ENCODE data around the gene TRIP12.
A peak's percentile ranks its signal among the peaks of the same experiment; 100 is the strongest.

Gene TRIP12

GRCh38 chr2:229874647-229875046, 47.2 kb downstream of the TRIP12 start:
- no peak overlapping the region for H2AFZ ChIP-seq (ENCODE audit: low read depth, low read length)
- no peaks in the 10 kb centered on the region for H3K9me3 ChIP-seq (ENCODE audit: insufficient read depth, low read length)
- H3K27ac ChIP-seq (ENCODE audit: low read length) = no peak overlapping the region
- no peak overlapping the region for H3K4me2 ChIP-seq (ENCODE audit: low read length)
- no peaks in the 10 kb centered on the region for H3K27me3 ChIP-seq (ENCODE audit: low read depth, low read length)
- H4K20me1 ChIP-seq (ENCODE audit: insufficient read depth, low read length) = peaks cover 24% of the 10 kb centered on the region
- H3K36me3 ChIP-seq (replicated peaks; ENCODE audit: low read depth, low read length) = peaks cover 6% of the 10 kb centered on the region
- peaks cover 18% of the 10 kb centered on the region for H3K4me1 ChIP-seq (ENCODE audit: low read length)
- TF ChIP-seq CTCF (IDR thresholded peaks at IDR 0.05; ENCODE audit: low read depth, low read length) = no peak
- no peak for TF ChIP-seq EZH2phosphoT487 (IDR thresholded peaks at IDR 0.05; ENCODE audit: low read depth)
- no peak overlapping the region for H3K9ac ChIP-seq (ENCODE audit: low read length)
- H3K79me2 ChIP-seq (ENCODE audit: low read length) = peaks cover 16% of the 10 kb centered on the region
- H3K4me3 ChIP-seq (ENCODE audit: low read length) = no peak overlapping the region

GRCh38 chr2:229873123-229873581, 48.7 kb downstream of the TRIP12 start:
- no peaks in the 10 kb centered on the region for H3K27me3 ChIP-seq (ENCODE audit: low read depth, low read length)
- H3K79me2 ChIP-seq (ENCODE audit: low read length) = peaks cover 16% of the 10 kb centered on the region
- H3K4me3 ChIP-seq (ENCODE audit: low read length) = peak overlapping the region; percentile 24; the same call in 1 of the 2 replicates
- H3K4me2 ChIP-seq (ENCODE audit: low read length) = peak overlapping the region; percentile 71
- no peak overlapping the region for H3K27ac ChIP-seq (ENCODE audit: low read length)
- H4K20me1 ChIP-seq (ENCODE audit: insufficient read depth, low read length) = peaks cover 28% of the 10 kb centered on the region
- H3K9me3 ChIP-seq (ENCODE audit: insufficient read depth, low read length) = no peaks in the 10 kb centered on the region
- H3K36me3 ChIP-seq (replicated peaks; ENCODE audit: low read depth, low read length) = peaks cover 6% of the 10 kb centered on the region
- no peak for TF ChIP-seq EZH2phosphoT487 (IDR thresholded peaks at IDR 0.05; ENCODE audit: low read depth)
- no peak for TF ChIP-seq CTCF (IDR thresholded peaks at IDR 0.05; ENCODE audit: low read depth, low read length)
- peaks cover 18% of the 10 kb centered on the region for H3K4me1 ChIP-seq (ENCODE audit: low read length)
- no peak overlapping the region for H2AFZ ChIP-seq (ENCODE audit: low read depth, low read length)
- no peak overlapping the region for H3K9ac ChIP-seq (ENCODE audit: low read length)

GRCh38 chr2:229870903-229871656, 50.7 kb downstream of the TRIP12 start:
- Histone ChIP-seq H3K27ac (ENCODE audit: low read length) (no peak overlapping the region), H3K4me3 (ENCODE audit: low read length) (no peak overlapping the region), H2AFZ (ENCODE audit: low read depth, low read length) (no peak overlapping the region), H3K4me1 (ENCODE audit: low read length) (peaks cover 18% of the 10 kb centered on the region), H4K20me1 (ENCODE audit: insufficient read depth, low read length) (peaks cover 32% of the 10 kb centered on the region), H3K27me3 (ENCODE audit: low read depth, low read length) (no peaks in the 10 kb centered on the region), H3K79me2 (ENCODE audit: low read length) (peaks cover 22% of the 10 kb centered on the region), H3K9ac (ENCODE audit: low read length) (no peak overlapping the region), H3K36me3 (replicated peaks; ENCODE audit: low read depth, low read length) (peaks cover 6% of the 10 kb centered on the region), H3K4me2 (ENCODE audit: low read length) (no peak overlapping the region), H3K9me3 (ENCODE audit: insufficient read depth, low read length) (no peaks in the 10 kb centered on the region)
- no peak for TF ChIP-seq EZH2phosphoT487 (IDR thresholded peaks at IDR 0.05; ENCODE audit: low read depth)
- TF ChIP-seq CTCF (IDR thresholded peaks at IDR 0.05; ENCODE audit: low read depth, low read length) = no peak

GRCh38 chr2:229869226-229869625, 52.6 kb downstream of the TRIP12 start:
- Histone ChIP-seq H3K4me3 (ENCODE audit: low read length) (no peak overlapping the region), H3K79me2 (ENCODE audit: low read length) (peaks cover 31% of the 10 kb centered on the region), H3K4me1 (ENCODE audit: low read length) (peaks cover 18% of the 10 kb centered on the region), H4K20me1 (ENCODE audit: insufficient read depth, low read length) (peaks cover 36% of the 10 kb centered on the region), H3K9ac (ENCODE audit: low read length) (no peak overlapping the region), H3K4me2 (ENCODE audit: low read length) (no peak overlapping the region), H3K36me3 (replicated peaks; ENCODE audit: low read depth, low read length) (peaks cover 6% of the 10 kb centered on the region), H2AFZ (ENCODE audit: low read depth, low read length) (no peak overlapping the region), H3K27me3 (ENCODE audit: low read depth, low read length) (no peaks in the 10 kb centered on the region), H3K27ac (ENCODE audit: low read length) (no peak overlapping the region), H3K9me3 (ENCODE audit: insufficient read depth, low read length) (no peaks in the 10 kb centered on the region)
- TF ChIP-seq EZH2phosphoT487 (IDR thresholded peaks at IDR 0.05; ENCODE audit: low read depth) (no peak), CTCF (IDR thresholded peaks at IDR 0.05; ENCODE audit: low read depth, low read length) (no peak)

Data from OCI-LY3 (cell line).